ENCODE measurements around the gene TSPAN18.

The TSPAN18 gene

DNA sequence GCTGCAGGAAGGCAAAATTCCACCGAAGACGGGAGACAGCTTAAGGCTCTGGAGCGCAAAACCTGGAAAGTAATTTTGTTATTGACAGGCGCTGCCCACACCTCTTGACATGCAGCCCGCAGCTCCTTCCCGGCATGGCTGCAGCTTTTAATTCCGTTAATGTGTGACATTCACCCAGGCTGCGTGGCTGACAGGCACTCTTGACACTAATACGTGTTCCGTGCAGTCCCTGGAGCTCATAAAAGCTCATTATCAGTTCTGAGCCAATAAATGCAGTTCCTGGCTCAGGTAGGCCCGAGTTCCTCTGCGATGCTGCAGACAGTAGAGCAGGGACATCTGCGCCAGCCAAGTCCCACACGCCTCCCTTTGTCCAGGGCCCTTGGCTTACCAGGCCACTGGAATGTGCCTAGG, 34.8 kb downstream of the TSPAN18 start:
- DNase-seq = no peak

DNA sequence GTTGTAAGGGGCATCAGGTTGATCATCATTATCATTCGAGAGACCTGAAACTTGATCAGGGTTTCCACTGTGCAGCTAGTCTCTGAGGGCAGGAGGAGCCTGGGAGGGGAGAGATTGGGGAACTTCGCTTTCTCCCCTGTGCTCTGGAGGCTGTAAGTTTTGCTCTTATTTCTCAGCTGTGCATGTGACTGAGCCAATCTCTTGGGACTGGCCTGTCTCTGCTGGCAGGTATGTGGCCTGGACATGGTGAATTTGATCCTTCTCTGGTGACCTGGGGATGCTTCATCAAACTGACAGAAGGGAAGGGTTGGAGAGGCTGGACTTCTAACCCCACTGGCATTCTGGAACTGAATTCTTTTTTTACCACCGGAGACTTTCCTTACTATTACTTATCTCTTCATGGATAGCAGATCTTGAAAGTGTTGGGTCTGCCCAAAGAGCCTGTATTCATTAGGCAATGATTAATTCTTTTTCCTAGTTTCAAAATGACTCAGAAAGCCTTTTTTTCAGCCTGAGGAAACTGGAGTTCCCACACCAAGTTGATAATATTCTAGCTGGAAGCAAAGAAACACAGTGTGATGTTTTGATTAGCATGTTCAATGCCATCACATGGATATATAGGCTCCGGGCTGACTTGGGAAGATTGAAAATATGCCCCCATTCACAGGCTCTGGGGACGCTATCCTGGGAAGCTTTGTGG, 36.5 kb downstream of the TSPAN18 start:
- DNase-seq = no peak

GRCh38 chr11:44764583-44764982, 37.8 kb downstream of the TSPAN18 start:
- DNase-seq = no peak

DNA sequence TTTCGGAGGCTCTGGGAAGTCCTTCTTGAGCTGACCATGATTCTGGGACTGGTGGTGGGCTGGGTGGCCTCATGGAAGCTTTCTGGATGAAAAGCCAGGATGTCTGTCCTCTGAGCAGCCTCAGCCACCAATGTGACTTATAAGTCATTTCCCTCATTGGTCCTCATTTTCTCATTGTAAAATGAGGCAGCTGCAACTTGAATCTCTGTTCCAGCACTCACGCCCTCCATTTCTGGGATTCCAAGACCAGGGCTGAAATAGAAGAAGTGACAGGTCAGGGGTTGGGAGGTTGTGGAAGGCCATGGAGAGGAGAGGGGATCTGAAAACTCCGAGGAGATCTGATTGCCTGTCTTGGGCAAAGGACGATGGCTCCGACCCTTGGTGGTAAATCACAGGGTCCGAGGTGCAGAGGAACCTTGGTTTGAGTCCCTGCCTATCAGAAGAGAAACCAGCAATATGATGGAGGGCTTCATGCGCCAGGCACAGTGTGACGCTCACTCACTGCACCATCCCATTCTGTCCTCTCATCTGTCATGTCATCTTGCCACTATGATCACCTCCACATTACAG, 38.3 kb downstream of the TSPAN18 start:
- DNase-seq = no peak

- no peak for DNase-seq
Observed at GRCh38 chr11:44765676-44766075, 38.9 kb downstream of the TSPAN18 start.

GRCh38 chr11:44766112-44766971, 39.6 kb downstream of the TSPAN18 start:
- peak; percentile 9 to 57 for DNase-seq

DNA sequence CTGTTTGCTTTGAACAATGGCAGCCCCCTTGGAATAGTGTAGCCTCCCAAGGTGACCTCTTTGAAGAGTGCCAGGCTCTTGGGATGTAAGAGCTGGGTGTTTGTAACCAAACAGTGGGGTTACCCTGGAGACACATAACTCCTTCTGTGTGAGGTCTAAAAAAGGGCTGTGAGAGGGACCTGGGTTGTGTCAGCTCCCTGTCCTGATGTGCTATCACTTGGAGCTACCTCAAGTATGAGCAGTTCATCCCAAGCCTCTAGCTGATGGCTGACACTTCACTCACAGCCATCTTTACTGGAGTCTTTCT, 40.2 kb downstream of the TSPAN18 start:
- no peak for DNase-seq

- no peak for DNase-seq
Observed at GRCh38 chr11:44767421-44767820, 40.7 kb downstream of the TSPAN18 start.

DNA sequence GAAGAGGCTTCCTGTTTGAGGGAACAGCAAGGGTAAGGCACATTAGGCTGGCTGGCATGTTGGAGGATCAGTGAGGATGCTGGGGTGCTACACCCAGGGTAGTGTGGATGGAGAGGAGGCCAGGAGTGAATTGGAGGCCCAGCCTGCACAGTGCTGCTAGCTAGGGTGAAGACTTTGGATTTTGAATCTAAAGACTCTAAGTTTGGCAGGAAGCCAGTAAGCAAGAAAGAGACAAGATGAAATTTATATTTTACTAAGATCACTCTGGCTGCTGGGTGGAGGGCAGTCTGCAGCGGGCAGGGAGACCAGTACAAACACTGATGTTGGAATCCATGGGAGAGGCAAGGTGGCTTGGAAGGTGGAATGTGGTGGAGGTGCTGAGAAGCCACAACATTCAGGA, 43.6 kb downstream of the TSPAN18 start:
- no peak for DNase-seq

DNA sequence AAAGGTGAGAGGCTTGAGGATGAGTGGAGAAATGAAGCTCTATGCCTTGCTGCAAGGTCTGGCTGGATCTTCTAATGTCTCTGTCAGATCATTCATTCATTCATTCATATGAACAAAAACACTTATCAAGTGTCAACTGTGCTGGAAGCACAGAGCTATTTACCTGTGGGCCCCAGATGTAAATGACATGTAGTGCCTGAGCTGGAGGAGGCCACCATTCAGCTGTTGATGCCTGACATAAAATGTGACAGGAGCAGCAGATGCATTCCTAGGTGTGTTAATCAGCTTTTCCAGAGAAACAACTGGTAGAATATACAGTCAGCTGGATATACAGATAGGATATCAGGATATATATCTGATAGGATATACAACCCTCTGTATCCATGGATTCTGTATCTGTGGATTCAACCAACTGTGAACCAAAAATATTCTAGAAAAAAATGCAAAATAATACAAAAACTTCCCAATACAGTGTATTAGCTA, 44.5 kb downstream of the TSPAN18 start:
- no peak for DNase-seq

- no peak for DNase-seq
Observed at GRCh38 chr11:44771841-44772240, 45.1 kb downstream of the TSPAN18 start.

DNA sequence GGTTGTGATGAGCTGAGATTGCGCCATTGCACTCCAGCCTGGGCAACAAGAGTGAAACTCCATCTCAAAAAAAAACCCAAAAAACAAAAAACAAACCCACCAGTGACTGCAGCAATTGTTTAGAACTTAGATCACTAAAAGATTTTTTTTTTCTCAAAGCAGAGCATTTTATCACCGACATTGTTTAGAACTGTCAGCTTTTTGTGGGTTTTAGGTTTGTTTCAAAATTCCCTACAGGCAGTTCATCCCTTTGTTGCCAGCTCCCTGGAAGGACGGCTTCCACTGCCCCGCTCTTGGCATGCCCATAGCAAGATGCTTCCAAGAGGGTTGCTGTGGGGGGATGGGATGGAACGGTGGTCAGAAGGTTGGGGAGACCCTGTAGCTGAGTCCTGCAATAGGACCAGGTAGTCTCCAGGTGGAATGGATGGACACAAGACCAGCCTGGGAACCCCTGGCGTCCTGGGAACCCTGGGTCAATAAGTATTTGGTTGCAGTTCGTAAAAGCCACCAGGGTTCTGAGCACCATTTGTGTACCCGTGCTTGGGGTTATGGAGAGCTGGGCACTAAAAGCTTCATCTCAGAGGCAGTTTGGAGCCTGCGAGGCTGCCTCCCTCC, 46.7 kb downstream of the TSPAN18 start:
- DNase-seq = no peak

DNA sequence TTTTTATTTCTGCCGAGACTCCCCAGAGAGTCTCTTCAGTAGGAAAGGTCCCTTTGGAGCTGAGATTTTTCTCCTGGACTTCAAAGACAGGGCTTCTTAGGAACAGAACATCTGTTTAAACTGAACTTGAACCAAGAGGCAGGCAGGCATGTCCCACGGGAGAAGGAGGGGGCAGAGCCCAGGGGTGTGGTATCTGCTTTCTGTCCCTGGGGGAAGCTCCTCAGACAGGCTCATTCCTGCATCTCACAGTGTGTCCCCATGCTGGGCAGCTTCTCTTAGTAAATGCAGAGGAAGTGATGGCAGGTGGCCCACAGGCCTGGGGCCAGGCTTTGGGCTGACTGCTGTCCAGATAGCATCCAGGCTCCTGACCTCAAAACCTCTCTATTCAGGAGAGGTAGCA, 47.3 kb downstream of the TSPAN18 start:
- DNase-seq = no peak

GRCh38 chr11:44774731-44775130, 48.0 kb downstream of the TSPAN18 start:
- no peak for DNase-seq

GRCh38 chr11:44775366-44775984, 48.7 kb downstream of the TSPAN18 start:
- peak; percentile 9 to 45 for DNase-seq

GRCh38 chr11:44775985-44776446, 49.3 kb downstream of the TSPAN18 start:
- DNase-seq = no peak

- no peak for DNase-seq
Observed at GRCh38 chr11:44776551-44777208, 49.9 kb downstream of the TSPAN18 start.

GRCh38 chr11:44777209-44778194, 50.7 kb downstream of the TSPAN18 start:
- DNase-seq = no peak

DNA sequence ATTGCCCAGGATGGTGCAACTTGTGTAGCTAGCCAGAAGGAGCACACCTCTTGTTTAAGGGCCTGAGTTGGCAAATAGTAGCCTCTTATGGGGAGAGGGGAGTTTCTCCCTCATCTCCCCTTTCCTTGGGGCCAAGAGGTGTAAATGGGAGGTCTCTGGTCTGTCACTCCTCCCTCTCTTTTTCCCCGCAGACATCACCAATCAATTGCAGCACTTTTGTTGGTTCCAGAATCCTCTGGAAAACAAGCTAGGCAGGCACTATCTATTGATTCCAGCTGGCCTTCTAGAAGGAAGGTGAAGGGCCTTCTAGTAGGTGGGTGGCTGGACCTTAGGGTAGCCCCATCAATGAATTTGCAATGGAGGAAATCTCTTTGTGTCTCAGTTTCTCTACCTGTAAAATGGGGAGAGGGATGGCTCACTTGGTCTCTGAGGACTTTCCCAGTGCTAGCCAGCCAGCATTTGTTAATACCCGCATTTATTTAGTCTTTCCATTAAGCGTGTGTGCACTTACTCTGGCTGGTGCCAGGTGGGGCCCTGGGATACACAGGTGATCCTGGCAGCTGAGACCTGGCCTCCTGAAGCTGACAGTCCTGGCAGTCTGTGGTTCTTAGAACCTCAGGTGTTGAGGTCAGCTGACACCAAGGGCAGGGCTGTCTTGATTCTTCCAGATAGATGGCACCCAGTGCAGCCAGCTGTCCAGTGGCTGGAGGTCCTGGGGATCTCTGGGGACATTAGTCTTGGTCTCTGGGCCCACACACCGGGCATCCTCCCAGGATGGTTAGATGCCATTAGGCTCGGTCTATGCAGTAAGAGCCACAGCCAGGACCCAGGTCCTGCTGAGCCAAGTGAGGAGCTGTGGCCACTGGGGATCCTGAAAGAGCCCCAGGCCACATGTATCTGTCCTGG, 51.7 kb downstream of the TSPAN18 start:
- no peak for DNase-seq
